ENCODE measurements around the gene TST.
A peak's percentile ranks its signal among the peaks of the same experiment; 100 is the strongest.

The TST gene

DNA sequence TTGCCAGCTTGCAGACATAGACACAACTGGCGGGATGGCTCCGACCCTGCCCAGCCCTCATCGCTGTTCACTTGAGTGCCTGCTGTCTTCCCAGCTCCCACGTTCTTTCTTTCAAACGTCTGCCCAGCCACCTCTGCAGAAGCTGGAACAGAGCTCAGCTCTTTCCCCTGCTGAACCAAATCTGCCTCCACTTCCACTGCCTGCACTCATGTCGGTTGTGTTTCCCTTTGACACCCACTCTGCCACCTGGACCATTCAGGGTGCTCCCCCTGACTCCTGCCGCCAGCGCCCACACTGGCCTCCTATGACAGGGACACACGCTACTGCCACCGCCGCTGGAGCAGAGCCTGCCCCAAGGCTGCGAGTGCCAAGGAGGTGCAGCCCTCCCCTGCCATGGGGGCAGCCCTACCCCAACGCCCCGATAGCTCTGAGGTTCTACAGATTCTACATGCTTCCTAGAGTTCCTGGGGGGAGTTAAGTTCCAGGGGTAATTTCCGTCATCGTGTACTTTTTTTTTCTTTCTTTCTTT, 37.9 kb downstream of the TST start:
- DNase-seq = no peak

DNA sequence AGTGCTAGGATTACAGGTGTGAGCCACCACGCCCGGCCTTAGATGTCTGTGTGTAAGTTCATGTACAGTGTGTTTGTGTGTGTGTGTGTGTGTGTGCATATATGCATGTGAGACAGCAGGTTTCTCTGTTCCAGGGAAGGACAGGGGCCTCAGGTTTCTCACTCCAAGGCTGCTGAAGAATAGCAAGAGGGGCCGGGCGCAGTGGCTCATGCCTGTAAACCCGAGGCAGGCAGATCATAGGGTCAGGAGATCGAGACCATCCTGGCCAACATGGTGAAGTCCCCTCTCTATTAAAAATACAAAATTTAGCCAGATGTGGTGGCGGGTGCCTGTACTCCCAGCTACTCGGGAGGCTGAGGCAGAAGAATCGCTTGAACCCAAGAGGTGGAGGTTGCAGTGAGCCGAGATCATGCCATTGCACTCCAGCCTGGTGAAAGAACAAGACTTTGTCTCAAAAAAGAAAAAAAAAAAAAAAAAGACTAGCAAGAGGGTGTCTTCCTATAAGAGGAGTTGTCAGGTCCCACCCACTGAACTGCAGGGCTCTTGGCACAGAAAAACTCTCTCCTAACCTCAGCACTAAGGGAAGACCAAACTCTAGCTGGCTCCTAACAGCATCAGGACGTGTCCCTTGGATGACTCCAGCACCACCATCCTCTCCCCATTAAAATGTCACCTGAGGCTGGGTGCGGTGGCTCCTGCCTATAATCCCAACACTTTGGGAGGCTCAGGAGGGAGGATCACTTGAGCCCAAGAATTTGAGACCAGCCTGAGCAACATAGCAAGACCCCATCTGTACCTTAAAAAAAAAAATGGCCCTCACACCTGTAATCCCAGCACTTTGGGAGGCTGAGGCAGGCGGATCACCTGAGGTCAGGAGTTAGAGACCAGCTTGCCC, 40.0 kb downstream of the TST start:
- DNase-seq = no peak

DNA sequence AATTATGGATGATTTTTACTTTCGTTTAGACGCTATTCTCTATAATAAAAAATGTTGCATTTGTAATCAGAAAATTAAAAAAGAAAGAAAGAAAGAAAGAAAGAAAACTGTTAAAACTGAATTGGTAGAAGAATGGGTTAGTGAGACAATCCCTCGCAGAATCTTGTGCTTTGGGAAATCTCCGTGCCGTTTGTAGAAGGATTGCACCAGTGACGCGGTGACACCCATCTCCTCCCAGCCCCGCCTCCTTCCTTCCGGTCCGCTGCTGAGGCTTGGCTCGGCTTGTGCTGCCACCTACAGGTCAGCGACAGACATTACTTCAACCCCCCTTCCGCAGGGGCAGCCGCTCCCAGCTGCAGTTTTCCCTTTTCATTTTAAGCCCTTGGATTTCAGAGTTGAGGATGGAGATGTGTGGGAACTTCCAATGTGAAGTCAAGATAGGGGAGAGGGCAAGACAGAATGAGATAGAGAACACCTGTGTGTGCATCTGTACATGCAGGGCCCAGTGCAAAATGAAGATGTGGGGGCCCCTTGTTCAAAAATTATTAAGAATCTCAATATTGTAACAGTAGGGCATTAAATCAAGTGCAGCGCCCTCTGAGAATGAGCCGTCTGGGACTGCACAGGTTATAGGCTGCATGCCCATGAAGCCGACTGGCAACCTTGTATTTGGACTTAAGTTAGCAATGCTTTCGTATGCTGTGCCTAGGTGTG, 41.1 kb downstream of the TST start:
- peak; percentile 55 to 87 for DNase-seq

DNA sequence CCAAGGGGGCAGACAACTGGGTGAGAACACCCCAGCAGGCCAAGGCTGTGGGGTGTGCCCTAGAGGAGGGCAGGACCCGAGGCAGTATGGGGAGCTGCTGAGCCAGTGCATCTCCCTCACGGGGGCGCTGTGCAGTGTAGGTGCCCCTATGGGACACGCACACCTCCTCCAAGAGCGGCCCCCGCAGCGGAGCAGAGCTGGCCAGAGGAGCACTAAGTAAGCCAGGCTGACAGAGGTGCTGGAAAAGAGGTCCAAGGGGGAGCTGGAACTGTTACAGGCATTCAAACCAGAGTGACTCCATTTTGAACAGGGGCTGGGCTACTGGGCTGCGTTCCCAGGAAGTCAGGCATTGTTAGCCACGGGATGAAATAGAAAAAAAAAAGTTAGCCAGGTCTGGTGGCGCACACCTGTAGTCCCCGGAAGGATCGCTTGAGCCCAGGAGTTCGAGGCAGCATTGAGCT, 41.8 kb downstream of the TST start:
- peak; percentile 61 to 78 for DNase-seq

DNA sequence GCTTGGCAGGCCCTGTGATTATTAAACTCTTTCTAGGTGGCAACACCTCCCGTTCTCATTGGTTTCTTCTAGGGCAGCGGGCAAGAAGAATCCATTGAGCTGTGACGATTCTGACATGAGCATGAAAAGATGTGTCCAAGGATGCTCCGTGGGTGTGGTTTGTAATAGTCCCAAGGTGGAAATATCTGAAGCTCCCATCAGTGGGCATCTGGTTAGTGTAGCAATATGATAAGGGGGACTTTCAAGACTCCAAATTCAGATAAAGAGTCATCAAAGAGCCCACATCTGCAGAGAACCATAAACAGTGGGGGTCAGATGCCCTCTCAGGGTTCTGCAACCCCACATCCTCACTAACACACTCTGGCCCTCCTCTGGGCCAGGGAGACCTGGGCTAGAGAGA, 42.6 kb downstream of the TST start:
- no peak for DNase-seq

DNA sequence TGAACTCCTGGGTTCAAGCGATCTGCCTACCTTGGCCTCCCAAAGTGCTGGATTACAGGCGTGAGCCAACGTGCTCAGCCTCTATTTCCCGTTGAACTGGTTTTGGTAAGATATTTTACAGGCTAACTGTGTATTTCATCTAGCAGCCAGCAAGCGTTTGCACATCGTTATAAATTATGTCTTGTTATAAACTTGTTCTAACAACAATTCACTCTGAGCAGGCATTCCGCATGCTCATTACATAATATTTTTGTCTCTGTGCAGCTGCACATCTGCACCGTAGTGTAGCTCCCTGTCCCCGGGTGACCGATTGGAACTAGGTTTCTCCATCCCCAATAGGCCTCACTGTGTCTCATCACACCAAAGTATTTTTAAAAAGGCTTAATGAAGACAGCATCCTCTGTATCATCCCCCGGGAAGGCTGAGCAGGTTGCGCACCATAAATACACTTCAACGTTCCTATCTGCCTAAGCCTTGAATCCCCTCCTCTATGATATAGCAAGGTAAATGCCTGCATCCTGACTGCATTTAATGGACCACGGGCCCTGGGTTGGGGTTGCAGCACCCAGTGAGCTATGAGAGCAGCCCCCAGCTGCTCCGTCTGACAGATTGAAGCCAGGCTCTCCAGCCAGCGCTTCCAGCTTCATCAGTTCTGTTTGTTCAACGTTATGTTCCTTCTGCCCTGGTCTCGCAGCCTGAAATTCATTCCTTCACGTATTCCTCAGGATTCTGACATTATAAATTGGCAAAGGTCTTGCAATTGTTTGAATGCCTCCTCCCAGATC, 47.7 kb downstream of the TST start:
- no peak for DNase-seq

DNA sequence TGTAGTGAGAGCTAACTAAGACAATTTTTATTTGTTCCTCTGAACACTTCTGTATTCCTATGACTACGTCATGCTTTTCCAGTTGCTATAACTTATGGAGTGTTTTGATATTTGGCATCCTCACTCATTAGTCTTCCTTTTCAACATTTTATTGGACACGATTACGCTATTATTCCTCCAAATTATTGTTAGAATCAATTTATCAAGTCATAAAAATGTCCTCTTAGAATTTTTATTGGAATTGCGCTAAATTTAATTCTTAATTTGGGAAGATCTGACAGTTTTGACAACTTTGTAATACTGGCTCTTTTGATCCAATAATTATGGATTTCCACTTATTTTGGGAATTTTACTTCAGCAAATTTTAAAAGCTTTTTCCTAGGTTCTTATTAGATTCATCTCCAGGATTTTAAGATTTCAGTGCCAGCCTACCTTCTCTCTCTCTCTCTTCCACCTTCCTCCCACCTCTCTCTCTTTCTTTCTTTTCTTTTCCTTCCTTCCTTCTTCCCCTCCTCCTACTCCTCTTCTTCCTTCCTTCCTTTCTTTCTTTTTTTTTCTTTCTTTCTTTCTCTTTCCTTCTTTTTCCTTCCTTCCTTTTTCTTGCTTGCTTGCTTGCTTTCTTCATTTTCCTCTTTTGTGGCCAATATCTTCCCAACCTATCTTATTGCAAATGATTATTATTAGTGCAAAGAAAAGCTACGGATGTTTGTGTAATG, 50.8 kb downstream of the TST start:
- no peak for DNase-seq

DNA sequence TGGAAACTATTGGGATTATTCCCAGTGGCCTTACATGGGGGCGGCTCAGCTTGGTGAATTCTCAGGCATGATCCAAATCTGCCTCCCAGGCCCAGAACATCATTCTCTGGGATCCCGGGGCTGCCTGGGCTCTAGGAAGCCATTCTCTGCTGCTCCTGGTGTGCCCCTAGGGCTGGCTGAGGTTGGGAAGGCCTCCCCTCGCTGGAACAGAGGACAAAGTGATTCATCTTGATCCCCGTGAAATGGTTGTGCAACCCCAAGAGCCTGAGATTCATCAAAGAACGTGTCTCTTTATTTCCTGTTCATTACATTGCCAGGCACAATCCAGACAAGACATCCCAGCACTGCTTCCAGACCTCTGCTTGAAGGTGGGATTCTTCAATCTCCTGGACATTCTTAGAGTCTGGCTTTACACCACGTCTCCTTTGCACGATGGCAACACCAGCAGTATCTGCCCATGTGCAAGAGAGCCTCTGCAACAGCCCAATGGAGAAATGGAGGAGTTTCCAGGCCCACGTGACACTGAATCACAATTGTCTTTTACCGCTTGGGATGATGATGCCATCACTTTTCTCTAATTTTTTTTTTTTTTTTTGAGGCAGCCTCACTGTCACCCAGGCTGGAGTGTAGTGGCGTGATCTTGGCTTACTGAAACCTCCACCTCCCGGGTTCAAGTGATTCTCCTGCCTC, 52.3 kb downstream of the TST start:
- DNase-seq = no peak

DNA sequence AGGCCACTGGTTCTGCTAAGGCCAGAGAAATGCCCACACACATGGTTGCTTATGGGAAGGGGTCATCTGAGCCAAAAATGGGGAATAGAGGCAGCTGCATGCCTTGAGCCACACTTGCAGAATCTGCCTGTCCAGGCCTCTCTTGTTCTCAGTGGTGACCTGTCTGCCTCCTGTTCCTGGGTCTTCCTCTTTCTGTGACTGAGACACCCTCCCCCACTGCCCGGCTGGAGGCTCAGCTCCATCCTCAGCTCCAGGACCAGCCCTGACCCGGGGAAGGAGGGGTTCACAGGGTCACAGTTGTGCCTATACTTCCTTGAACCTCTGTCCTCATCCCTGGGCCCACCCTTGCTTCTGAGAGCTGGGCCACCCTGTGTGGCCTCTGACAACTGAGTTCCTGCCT, 53.6 kb downstream of the TST start:
- no peak for DNase-seq

DNA sequence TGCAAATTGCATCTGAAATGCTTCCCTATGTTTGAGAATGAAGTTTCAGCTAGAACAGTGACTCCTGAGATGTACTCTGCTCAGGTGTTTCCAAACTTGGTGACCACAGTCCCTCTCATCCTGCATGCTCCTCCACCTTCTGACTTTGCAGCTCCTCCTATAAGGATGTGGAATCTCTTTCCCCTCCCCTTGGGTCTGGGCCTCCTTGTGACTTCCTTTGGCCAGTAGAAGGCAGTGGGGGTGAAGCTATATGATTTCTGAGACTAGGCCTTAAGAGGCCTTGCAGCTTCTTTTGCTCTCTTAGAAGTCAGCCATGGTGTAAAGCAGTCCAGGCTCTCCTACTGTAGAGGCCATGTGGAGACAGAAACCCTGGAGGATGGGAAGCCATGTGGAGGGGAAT, 55.1 kb downstream of the TST start:
- DNase-seq = no peak

DNA sequence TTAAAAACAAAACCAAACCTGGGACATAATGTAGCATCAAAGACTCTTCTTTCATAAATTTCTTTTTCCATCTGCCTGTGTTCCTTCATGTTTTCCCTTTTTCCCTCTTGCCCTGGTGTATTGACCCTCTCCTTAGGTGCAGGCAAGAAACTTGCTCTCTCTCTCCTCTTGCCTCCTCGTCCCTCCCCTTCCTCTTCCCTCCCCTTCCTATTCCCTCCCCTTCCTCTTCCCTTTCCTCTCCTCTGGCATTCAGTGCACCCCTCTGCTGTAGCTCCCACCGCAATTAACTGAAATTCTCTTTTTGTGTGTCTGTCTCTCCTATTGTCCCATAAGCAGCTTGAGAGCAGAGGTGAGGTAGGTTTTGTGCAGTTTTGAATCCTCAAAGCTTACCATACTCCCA, 55.9 kb downstream of the TST start:
- no peak for DNase-seq

DNA sequence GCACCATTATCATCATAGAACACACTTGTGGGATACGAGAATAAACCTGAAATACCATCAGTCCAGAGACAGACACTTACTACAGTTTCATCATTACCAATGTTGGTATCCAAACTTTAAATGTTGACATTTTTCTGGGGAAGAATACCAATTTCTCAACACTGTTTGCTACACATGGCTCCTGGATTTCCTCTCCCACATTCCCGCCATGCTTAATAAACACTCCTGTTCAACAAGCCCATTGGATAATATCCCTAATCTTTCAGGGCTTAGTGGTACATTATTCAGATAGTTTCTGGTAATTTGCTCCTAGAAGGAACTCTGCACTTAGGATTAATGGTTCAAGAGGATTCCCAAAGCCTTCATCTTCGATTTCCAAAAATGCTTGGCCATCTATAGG, 57.6 kb downstream of the TST start:
- DNase-seq = no peak

All from NCI-H1930 (cell line).